ENCODE results near the gene MAN1A2. TPM values are rescaled to one million over a fixed set of nuclear protein-coding genes. Genes with fewer than 3 reads are reported as not detected.
A peak's percentile ranks its signal among the peaks of the same experiment; 100 is the strongest.

Gene MAN1A2
- total and polyA plus RNA-seq, 2 experiments from 2014 or later, result 20.6 to 30.0 TPM

GRCh38 chr1:117389284-117389683, 22.0 kb downstream of the MAN1A2 start:
- Histone ChIP-seq H3K36me3 (no peaks in the 10 kb centered on the region), H3K27me3 (no peaks in the 10 kb centered on the region), H3K4me1 (ENCODE audit: low read depth) (peaks cover 13% of the 10 kb centered on the region), H3K9me3 (ENCODE audit: low read depth) (no peaks in the 10 kb centered on the region), H3K27ac (no peak overlapping the region), H3K4me3 (no peak overlapping the region)
- no peak for TF ChIP-seq CTCF (IDR thresholded peaks at IDR 0.05; ENCODE audit: low read depth, low read length)
- DNase-seq (ENCODE audit: low read depth in 1 of 2, low spot score in 1 of 2), result peak in 1 of 2 donors; percentile 7

GRCh38 chr1:117389779-117390178, 22.5 kb downstream of the MAN1A2 start:
- Histone ChIP-seq H3K4me1 (ENCODE audit: low read depth) (peaks cover 13% of the 10 kb centered on the region), H3K36me3 (no peaks in the 10 kb centered on the region), H3K4me3 (no peak overlapping the region), H3K9me3 (ENCODE audit: low read depth) (no peaks in the 10 kb centered on the region), H3K27ac (no peak overlapping the region), H3K27me3 (no peaks in the 10 kb centered on the region)
- no peak for TF ChIP-seq CTCF (IDR thresholded peaks at IDR 0.05; ENCODE audit: low read depth, low read length)
- no peak for DNase-seq (ENCODE audit: low read depth in 1 of 2, low spot score in 1 of 2)

- H3K9me3 ChIP-seq (ENCODE audit: low read depth), result no peaks in the 10 kb centered on the region
- H3K27ac ChIP-seq, result no peak overlapping the region
- no peaks in the 10 kb centered on the region for H3K36me3 ChIP-seq
- H3K4me3 ChIP-seq, result no peak overlapping the region
- TF ChIP-seq CTCF (IDR thresholded peaks at IDR 0.05; ENCODE audit: low read depth, low read length), result no peak
- DNase-seq (ENCODE audit: low read depth in 1 of 2, low spot score in 1 of 2), result no peak
- peaks cover 13% of the 10 kb centered on the region for H3K4me1 ChIP-seq (ENCODE audit: low read depth)
- no peaks in the 10 kb centered on the region for H3K27me3 ChIP-seq
Measured at GRCh38 chr1:117392771-117393170, 25.5 kb downstream of the MAN1A2 start.

- Histone ChIP-seq H3K27ac (no peak overlapping the region), H3K4me1 (ENCODE audit: low read depth) (peaks cover 13% of the 10 kb centered on the region), H3K4me3 (no peak overlapping the region), H3K27me3 (no peaks in the 10 kb centered on the region), H3K9me3 (ENCODE audit: low read depth) (no peaks in the 10 kb centered on the region), H3K36me3 (no peaks in the 10 kb centered on the region)
- DNase-seq (ENCODE audit: low read depth in 1 of 2, low spot score in 1 of 2), result no peak
- no peak for TF ChIP-seq CTCF (IDR thresholded peaks at IDR 0.05; ENCODE audit: low read depth, low read length)
Measured at GRCh38 chr1:117396074-117396473, 28.8 kb downstream of the MAN1A2 start.

GRCh38 chr1:117396636-117397035, 29.4 kb downstream of the MAN1A2 start:
- TF ChIP-seq CTCF (IDR thresholded peaks at IDR 0.05; ENCODE audit: low read depth, low read length), result no peak
- DNase-seq (ENCODE audit: low read depth in 1 of 2, low spot score in 1 of 2), result no peak
- Histone ChIP-seq H3K27ac (no peak overlapping the region), H3K9me3 (ENCODE audit: low read depth) (no peaks in the 10 kb centered on the region), H3K4me1 (ENCODE audit: low read depth) (peaks cover 13% of the 10 kb centered on the region), H3K27me3 (no peaks in the 10 kb centered on the region), H3K36me3 (no peaks in the 10 kb centered on the region), H3K4me3 (no peak overlapping the region)

GRCh38 chr1:117398957-117399356, 31.7 kb downstream of the MAN1A2 start:
- no peak for DNase-seq (ENCODE audit: low read depth in 1 of 2, low spot score in 1 of 2)
- Histone ChIP-seq H3K9me3 (ENCODE audit: low read depth) (no peaks in the 10 kb centered on the region), H3K36me3 (no peaks in the 10 kb centered on the region), H3K4me3 (no peak overlapping the region), H3K27me3 (no peaks in the 10 kb centered on the region), H3K4me1 (ENCODE audit: low read depth) (no peaks in the 10 kb centered on the region), H3K27ac (no peak overlapping the region)
- no peak for TF ChIP-seq CTCF (IDR thresholded peaks at IDR 0.05; ENCODE audit: low read depth, low read length)

Data from cardiac muscle cell (in vitro differentiated cells and primary cell).